H1 (cell line): Measurements from ENCODE around the gene ACYP1. TPM values are rescaled to one million over a fixed set of nuclear protein-coding genes. Genes with fewer than 3 reads are reported as not detected.

ENCODE experiments used
- BRCA1 ChIP-seq: IDR thresholded peaks from 2 replicates; pipeline ENCODE4 v1.6.1; 2012; ENCODE audit warnings: low read depth, low read length, improper control_type of control experiment
- CHD7 ChIP-seq: fragments of 300-600 bp; sonication (generic); IDR thresholded peaks from 2 replicates; pipeline ENCODE4 v1.7.1; 2012; ENCODE audit warnings: low read length, moderate library complexity, mild to moderate bottlenecking, inconsistent platforms; ENCODE audit not compliant: insufficient replicate concordance
- CTBP2 ChIP-seq: IDR thresholded peaks from 2 replicates; pipeline ENCODE4 v1.7.0; 2011; ENCODE audit warnings: borderline replicate concordance, mild to moderate bottlenecking, moderate library complexity, mixed read lengths, low read length; ENCODE audit not compliant: insufficient read depth, insufficient read length
- EZH2 ChIP-seq: fragments of 200-600 bp; sonication (generic); IDR thresholded peaks from 2 replicates; pipeline ENCODE4 v1.7.1; 2012; ENCODE audit warnings: low read depth, mild to moderate bottlenecking, moderate library complexity, low read length, inconsistent platforms; ENCODE audit not compliant: severe bottlenecking
- MAX ChIP-seq: IDR thresholded peaks from 2 replicates; pipeline ENCODE4 v1.6.1; 2012; ENCODE audit warnings: inconsistent platforms
- NANOG ChIP-seq: IDR thresholded peaks from 2 replicates; pipeline ENCODE4 v1.6.1; 2011; ENCODE audit warnings: low read length, low read depth, mild to moderate bottlenecking, inconsistent platforms; ENCODE audit not compliant: insufficient read depth, poor library complexity, severe bottlenecking
- NRF1 ChIP-seq: IDR thresholded peaks from 2 replicates; pipeline ENCODE4 v1.6.1; 2011; ENCODE audit warnings: mild to moderate bottlenecking, low read depth, low read length, improper control_type of control experiment
- PHF8 ChIP-seq: fragments of 200-600 bp; sonication (generic); conservative IDR thresholded peaks from 2 replicates; pipeline ENCODE4 v1.7.1; 2012; ENCODE audit warnings: low read depth, mild to moderate bottlenecking, inconsistent platforms, low read length, moderate library complexity
- SP4 ChIP-seq: IDR thresholded peaks from 2 replicates; pipeline ENCODE4 v1.6.1; 2012; ENCODE audit warnings: low read length, inconsistent platforms
- polyA plus RNA-seq, 7 experiments: library from polyadenylated mRNA; depleted of rRNA in 3 of 7; stranded (reverse) in 5 of 7; unstranded in 2 of 7; fragments of >200 nt in 5 of 7; fragments of 200-250 nt in 2 of 7; gene quantifications; 1 replicate in 5 of 7; 2 replicates in 1 of 7; 4 replicates in 1 of 7; pipeline versions ENCODE4 v1.2.1 to v1.2.3, GENCODE V29; 2011 to 2013; ENCODE audit warnings: missing spikeins in 2 of 7, mixed read lengths in 2 of 7
- total RNA-seq: library from RNA; stranded (reverse); fragmentation: NEBNext Ultra II Directional; extraction: Animal tissue kit (Norgen Biotek cat#: 25700); gene quantifications from 2 replicates; pipeline ENCODE4 v1.2.1, GENCODE V29; 2021

The ACYP1 gene
- total and polyA plus RNA-seq, 2 of the 8 experiments (the other 6 are each of a cell fraction or from before 2014, with no cell fraction given) = 22.3 to 24.8 TPM

GRCh38 chr14:75063491-75064204 lies at the start of gene ACYP1 (continued):
- TF ChIP-seq CHD7 = no peak
- TF ChIP-seq CTBP2 = no peak
- TF ChIP-seq BRCA1 = no peak
- peak; percentile 86; the same call in 1 of the 2 replicates for TF ChIP-seq SP4
- TF ChIP-seq MAX = no peak; the same call in 1 of the 2 replicates
- no peak for TF ChIP-seq EZH2
- TF ChIP-seq PHF8 = peak; percentile 67
- TF ChIP-seq NRF1 = no peak
- no peak for TF ChIP-seq NANOG
